CD14-positive monocyte (primary cell): Measurements from ENCODE around the gene RPL29. TPM values are rescaled to one million over a fixed set of nuclear protein-coding genes. Genes with fewer than 3 reads are reported as not detected.

ENCODE experiments used
- DNase-seq, 3 donors: peaks; one replicate each; pipeline ENCODE4 v3.0.0-alpha.2; 2011 to 2022
- H2AFZ ChIP-seq: 2 replicates; pipeline ENCODE4 v1.6.0; 2012; ENCODE audit warnings: mild to moderate bottlenecking, low read depth, low read length, inconsistent platforms; ENCODE audit not compliant: insufficient read depth, poor library complexity, severe bottlenecking
- H3K27ac ChIP-seq, 2 donors: 1 replicate in 1 of 2; 2 replicates in 1 of 2; pipeline ENCODE4 v1.5.1; 2012 to 2013; ENCODE audit warnings: low read length in 2 of 2, control low read depth in 1 of 2, inconsistent platforms in 1 of 2, low read depth in 1 of 2, mild to moderate bottlenecking in 1 of 2
- H3K27me3 ChIP-seq, 2 donors: one replicate each; pipeline versions ENCODE4 v1.6.0 to v1.6.1; 2011 to 2013; ENCODE audit warnings: low read length in 2 of 2; ENCODE audit not compliant: control insufficient read depth in 2 of 2, insufficient read depth in 2 of 2
- H3K36me3 ChIP-seq, 2 donors: replicated peaks in 1 of 2; 1 replicate in 1 of 2; 2 replicates in 1 of 2; pipeline versions ENCODE4 v1.5.1 to v1.6.1; 2012 to 2013; ENCODE audit warnings: low read length in 2 of 2, control low read depth in 1 of 2, inconsistent platforms in 1 of 2, mild to moderate bottlenecking in 1 of 2; ENCODE audit not compliant: insufficient read depth in 2 of 2, control insufficient read depth in 1 of 2
- H3K4me1 ChIP-seq, 2 donors: 1 replicate in 1 of 2; 2 replicates in 1 of 2; pipeline versions ENCODE4 v1.5.1 to v1.6.1; 2012 to 2013; ENCODE audit warnings: low read length in 2 of 2, control low read depth in 1 of 2, inconsistent platforms in 1 of 2, mild to moderate bottlenecking in 1 of 2, moderate library complexity in 1 of 2; ENCODE audit not compliant: insufficient read depth in 2 of 2, control insufficient read depth in 1 of 2
- H3K4me2 ChIP-seq: replicated peaks from 2 replicates; pipeline ENCODE3; 2012; ENCODE audit warnings: low read length, moderate library complexity, mild to moderate bottlenecking; ENCODE audit not compliant: poor library complexity, severe bottlenecking; ENCODE audit errors: extremely low read depth
- H3K4me3 ChIP-seq, 3 experiments: fragments of 200-600 bp in 1 of 3; sonication (generic) in 1 of 3; replicated peaks in 1 of 3; 1 replicate in 2 of 3; 2 replicates in 1 of 3; pipeline ENCODE4 v1.5.1; 2011 to 2013; ENCODE audit warnings: low read length in 3 of 3, mild to moderate bottlenecking in 3 of 3, control low read depth in 2 of 3, low read depth in 2 of 3, inconsistent platforms in 1 of 3, moderate library complexity in 1 of 3
- H3K79me2 ChIP-seq: 2 replicates; pipeline ENCODE4 v1.6.0; 2012; ENCODE audit warnings: mild to moderate bottlenecking, control low read depth, inconsistent platforms, low read length, moderate library complexity; ENCODE audit not compliant: insufficient read depth
- H3K9ac ChIP-seq: 2 replicates; pipeline ENCODE4 v1.6.0; 2017; ENCODE audit warnings: low read length, mild to moderate bottlenecking; ENCODE audit not compliant: insufficient read depth, poor library complexity, severe bottlenecking
- H3K9me3 ChIP-seq, 2 donors: replicated peaks in 1 of 2; 1 replicate in 1 of 2; 2 replicates in 1 of 2; pipeline versions ENCODE4 v1.5.1 to v1.6.1; 2012 to 2013; ENCODE audit warnings: low read length in 2 of 2, control low read depth in 1 of 2; ENCODE audit not compliant: control insufficient read depth in 1 of 2, insufficient read depth in 1 of 2
- H4K20me1 ChIP-seq: 2 replicates; pipeline ENCODE4 v1.6.0; 2012; ENCODE audit warnings: mild to moderate bottlenecking, low read length, control low read depth, moderate library complexity; ENCODE audit not compliant: insufficient read depth
- H3K27ac Mint-ChIP-seq, 7 donors: one replicate each; pipeline ENCODE4 v1.8.0; 2020; ENCODE audit warnings: mild to moderate bottlenecking in 7 of 7, mixed read lengths in 7 of 7, moderate library complexity in 6 of 7, inconsistent platforms in 2 of 7
- H3K27me3 Mint-ChIP-seq, 3 donors: one replicate each; pipeline ENCODE4 v1.8.0; 2021 to 2022; ENCODE audit warnings: low read depth in 3 of 3, mild to moderate bottlenecking in 3 of 3, mixed read lengths in 3 of 3, moderate library complexity in 3 of 3, inconsistent platforms in 1 of 3
- H3K36me3 Mint-ChIP-seq, 2 donors: one replicate each; pipeline ENCODE4 v1.8.0; 2020; ENCODE audit warnings: mixed read lengths in 2 of 2, inconsistent platforms in 1 of 2, mild to moderate bottlenecking in 1 of 2
- H3K4me1 Mint-ChIP-seq: one replicate; pipeline ENCODE4 v1.8.0; 2020; ENCODE audit warnings: mild to moderate bottlenecking, mixed read lengths
- H3K4me3 Mint-ChIP-seq, 2 donors: one replicate each; pipeline ENCODE4 v1.8.0; 2020; ENCODE audit warnings: mild to moderate bottlenecking in 2 of 2, mixed read lengths in 2 of 2, moderate library complexity in 1 of 2
- H3K9me3 Mint-ChIP-seq, 7 donors: one replicate each; pipeline ENCODE4 v1.8.0; 2020 to 2022; ENCODE audit warnings: mixed read lengths in 7 of 7, mild to moderate bottlenecking in 6 of 7, moderate library complexity in 6 of 7, inconsistent platforms in 2 of 7
- CTCF ChIP-seq: fragments of 200-600 bp; IDR thresholded peaks from one replicate; pipeline ENCODE4 v1.8.0; 2022; ENCODE audit warnings: antibody characterized with exemption, mild to moderate bottlenecking
- WGBS: methylation state at CpG from one replicate; pipeline ENCODE4 v1.1.5; 2013; ENCODE audit warnings: missing lambda C conversion rate; ENCODE audit not compliant: insufficient coverage; 5-methylcytosine and 5-hydroxymethylcytosine counted together
- intact Hi-C, 2 donors: fragments of 100-400 bp; cut with micrococcal nuclease; formaldehyde crosslinking; loops; one replicate each; pipeline versions ENCODE4 v1.15.0 to v1.15.1; 2023
- polyA plus RNA-seq, 3 donors: library from polyadenylated mRNA; depleted of rRNA in 1 of 3; unstranded in 2 of 3; stranded (reverse) in 1 of 3; fragments of 300-500 nt in 2 of 3; fragments of >200 nt in 1 of 3; fragmentation: Illumina TruSeq in 2 of 3; gene quantifications; 1 replicate in 2 of 3; 2 replicates in 1 of 3; pipeline ENCODE4 v1.2.3, GENCODE V29; 2012 to 2021

RPL29 gene
- polyA plus RNA-seq, 3 donors, result 753 to 2,360 (median 856) TPM

- H3K27me3 Mint-ChIP-seq, result peaks cover 33 to 41% (median 37%) of the 10 kb centered on the region in 3 donors
- Histone ChIP-seq H3K4me3 (no peak overlapping the region), H3K9me3 (no peaks in the 10 kb centered on the region), H4K20me1 (peaks cover 4% of the 10 kb centered on the region), H3K79me2 (no peaks in the 10 kb centered on the region), H3K27ac (no peak overlapping the region), H3K27me3 (peaks cover 10 to 32% of the 10 kb centered on the region in 2 donors), H2AFZ (no peak overlapping the region), H3K9ac (no peak overlapping the region), H3K36me3 (no peaks in the 10 kb centered on the region), H3K4me2 (no peak overlapping the region), H3K4me1 (peaks cover 26 to 32% of the 10 kb centered on the region in 2 donors)
- peaks cover 10 to 11% of the 10 kb centered on the region in 2 donors for H3K36me3 Mint-ChIP-seq
- WGBS, result 98% methylated on average over 4 of the region's 4 CpGs
- TF ChIP-seq CTCF, result no peak
- no peak overlapping the region for H3K4me3 Mint-ChIP-seq
- H3K9me3 Mint-ChIP-seq, result peaks cover 0 to 17% (median 0%) of the 10 kb centered on the region in 7 donors
- H3K4me1 Mint-ChIP-seq, result peaks cover 27% of the 10 kb centered on the region
- intact Hi-C loops, result no loop called here
- DNase-seq, result no peak
- no peak overlapping the region for H3K27ac Mint-ChIP-seq
Observed at GRCh38 chr3:51969841-51970240, 25.9 kb downstream of the RPL29 start.

GRCh38 chr3:51968883-51969678, 26.6 kb downstream of the RPL29 start:
- intact Hi-C loops, result no loop called here
- Histone ChIP-seq H2AFZ (no peak overlapping the region), H3K27ac (no peak overlapping the region), H4K20me1 (peaks cover 4% of the 10 kb centered on the region), H3K4me3 (no peak overlapping the region), H3K9me3 (no peaks in the 10 kb centered on the region), H3K36me3 (no peaks in the 10 kb centered on the region), H3K4me2 (no peak overlapping the region), H3K79me2 (no peaks in the 10 kb centered on the region), H3K4me1 (peaks cover 19 to 24% of the 10 kb centered on the region in 2 donors), H3K27me3 (peaks cover 10 to 38% of the 10 kb centered on the region in 2 donors), H3K9ac (no peak overlapping the region)
- WGBS, result 100% methylated on average over 4 of the region's 6 CpGs
- peaks cover 20% of the 10 kb centered on the region for H3K4me1 Mint-ChIP-seq
- peaks cover 10 to 12% of the 10 kb centered on the region in 2 donors for H3K36me3 Mint-ChIP-seq
- peaks cover 0 to 17% (median 0%) of the 10 kb centered on the region in 7 donors for H3K9me3 Mint-ChIP-seq
- no peak for TF ChIP-seq CTCF
- no peak overlapping the region for H3K27ac Mint-ChIP-seq
- no peak for DNase-seq
- H3K4me3 Mint-ChIP-seq, result peak overlapping the region in 1 of 2 donors; percentile 85
- H3K27me3 Mint-ChIP-seq, result peaks cover 35 to 47% (median 40%) of the 10 kb centered on the region in 3 donors
